Measurements from ENCODE around the gene NUP93. TPM values are rescaled to one million over a fixed set of nuclear protein-coding genes. Genes with fewer than 3 reads are reported as not detected.

The NUP93 gene
- polyA plus RNA-seq, 1 donor from 2014 or later: 237 TPM

- Histone ChIP-seq H3K4me2 (ENCODE audit: low read length) (peak overlapping the region; percentile 42), H3K4me3 (ENCODE audit: low read length) (peak overlapping the region; percentile 71), H3K27ac (ENCODE audit: low read length) (peak overlapping the region; percentile 92), H3K9ac (ENCODE audit: low read length) (peak overlapping the region; percentile 73), H3K27me3 (ENCODE audit: insufficient read depth, low read depth, low read length) (no peaks in the 10 kb centered on the region), H3K79me2 (replicated peaks; ENCODE audit: insufficient read depth, low read length) (peaks cover 62% of the 10 kb centered on the region), H3K9me3 (ENCODE audit: low read length) (no peaks in the 10 kb centered on the region), H2AFZ (ENCODE audit: low read depth, low read length) (peak overlapping the region; percentile 12), H3K36me3 (ENCODE audit: insufficient read depth, low read length) (no peaks in the 10 kb centered on the region), H3K9me2 (ENCODE audit: insufficient read depth, low read length) (no peaks in the 10 kb centered on the region), H4K20me1 (ENCODE audit: insufficient read depth) (no peaks in the 10 kb centered on the region), H3F3A (ENCODE audit: insufficient read depth, low read length, poor library complexity, severe bottlenecking) (peaks cover 8% of the 10 kb centered on the region)
- TF ChIP-seq MXI1 (conservative IDR thresholded peaks at IDR 0.05; ENCODE audit: poor library complexity, severe bottlenecking): peak; percentile 38
- TF ChIP-seq SMC3 (conservative IDR thresholded peaks at IDR 0.05; ENCODE audit: poor library complexity): no peak
- TF ChIP-seq EZH2 (IDR thresholded peaks at IDR 0.05; ENCODE audit: borderline replicate concordance, insufficient read depth, low read length, poor library complexity, severe bottlenecking): no peak
- TF ChIP-seq CTCF (IDR thresholded peaks at IDR 0.05; ENCODE audit: poor library complexity, severe bottlenecking): no peak
- no peak for TF ChIP-seq RAD21 (conservative IDR thresholded peaks at IDR 0.05)
- TF ChIP-seq TAF1 (IDR thresholded peaks at IDR 0.05; ENCODE audit: low read depth): peak; percentile 51
- TF ChIP-seq POLR2AphosphoS5 (IDR thresholded peaks at IDR 0.05): no peak
- peak; percentile 71 for TF ChIP-seq REST (IDR thresholded peaks at IDR 0.05; ENCODE audit: borderline replicate concordance)
- TF ChIP-seq EP300 (conservative IDR thresholded peaks at IDR 0.05; ENCODE audit: poor library complexity, severe bottlenecking): no peak
Measured at GRCh38 chr16:56783344-56783743, 53.4 kb downstream of the NUP93 start.

GRCh38 chr16:56785317-56785716, 55.4 kb downstream of the NUP93 start:
- Histone ChIP-seq H3K9me2 (ENCODE audit: insufficient read depth, low read length) (no peaks in the 10 kb centered on the region), H3F3A (ENCODE audit: insufficient read depth, low read length, poor library complexity, severe bottlenecking) (peaks cover 3% of the 10 kb centered on the region), H3K36me3 (ENCODE audit: insufficient read depth, low read length) (no peaks in the 10 kb centered on the region), H3K27me3 (ENCODE audit: insufficient read depth, low read depth, low read length) (no peaks in the 10 kb centered on the region), H3K9me3 (ENCODE audit: low read length) (no peaks in the 10 kb centered on the region), H3K4me3 (ENCODE audit: low read length) (peak overlapping the region; percentile 71), H4K20me1 (ENCODE audit: insufficient read depth) (no peaks in the 10 kb centered on the region), H3K9ac (ENCODE audit: low read length) (peak overlapping the region; percentile 73), H2AFZ (ENCODE audit: low read depth, low read length) (no peak overlapping the region), H3K4me2 (ENCODE audit: low read length) (peak overlapping the region; percentile 83), H3K27ac (ENCODE audit: low read length) (peak overlapping the region; percentile 92), H3K79me2 (replicated peaks; ENCODE audit: insufficient read depth, low read length) (peaks cover 80% of the 10 kb centered on the region)
- no peak for TF ChIP-seq RAD21 (conservative IDR thresholded peaks at IDR 0.05)
- TF ChIP-seq EZH2 (IDR thresholded peaks at IDR 0.05; ENCODE audit: borderline replicate concordance, insufficient read depth, low read length, poor library complexity, severe bottlenecking): no peak
- no peak for TF ChIP-seq SMC3 (conservative IDR thresholded peaks at IDR 0.05; ENCODE audit: poor library complexity)
